SH-SY5Y (cell line): ENCODE results near the gene CENPF.

Experiments used
- GATA2 ChIP-seq: IDR thresholded peaks from 2 replicates; pipeline ENCODE4 v1.6.1; 2011; ENCODE audit warnings: mild to moderate bottlenecking, low read depth, low read length
- GATA3 ChIP-seq: IDR thresholded peaks from 2 replicates; pipeline ENCODE4 v1.6.1; 2011; ENCODE audit warnings: low read depth, mild to moderate bottlenecking, low read length, moderate library complexity

DNA sequence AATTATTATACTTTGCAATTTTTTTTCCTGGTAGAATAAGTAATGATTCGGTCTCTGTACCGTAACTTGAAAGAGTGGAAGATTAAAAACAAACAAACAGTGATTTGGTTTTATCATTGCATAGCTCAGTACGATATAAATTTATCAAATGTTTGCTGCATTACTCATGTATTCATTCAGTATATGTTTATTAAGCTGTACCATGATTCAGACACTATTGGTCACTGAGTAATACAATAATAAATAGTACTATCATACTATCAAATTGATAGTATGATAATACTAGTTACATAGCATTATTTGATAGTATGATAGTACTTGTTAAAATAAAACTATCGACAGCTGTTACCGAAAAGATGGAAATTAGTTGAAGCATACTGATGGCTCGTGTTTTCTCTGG is 12.1 kb downstream of the CENPF start:
- TF ChIP-seq GATA3: no peak
- no peak for TF ChIP-seq GATA2
